Activated naive CD8-positive, alpha-beta T cell treated with anti-CD3 and anti-CD28 coated beads, Interleukin-2, amount 10 ng/mL, durations not matched to agents 7 days and 5 days (primary cell): Measurements from ENCODE around the gene DCAF4. TPM values are rescaled to one million over a fixed set of nuclear protein-coding genes. Genes with fewer than 3 reads are reported as not detected.

ENCODE experiments used
- ATAC-seq: fragments of 150-1000 bp; cut with Tn5 transposase; one replicate; pipeline ENCODE4 v1.10.0; 2021; ENCODE audit warnings: low read depth, moderate library complexity
- POLR2A ChIA-PET: fragments of 350-600 bp; sonication (Branson Sonifier 250); formaldehyde crosslinking; loops from one replicate; lab custom pipeline; 2021; ENCODE audit warnings: antibody characterized with exemption; lab: Charles Lee
- DNase-seq: peaks from one replicate; pipeline ENCODE4 v3.0.0; 2021
- H3K27ac Mint-ChIP-seq: one replicate; pipeline ENCODE4 v1.8.0; 2022; ENCODE audit warnings: mild to moderate bottlenecking, mixed read lengths
- H3K27me3 Mint-ChIP-seq: one replicate; pipeline ENCODE4 v1.8.0; 2022; ENCODE audit warnings: mild to moderate bottlenecking, moderate library complexity, mixed read lengths
- H3K36me3 Mint-ChIP-seq: one replicate; pipeline ENCODE4 v1.8.0; 2021; ENCODE audit warnings: mild to moderate bottlenecking, mixed read lengths
- H3K4me1 Mint-ChIP-seq: one replicate; pipeline ENCODE4 v1.8.0; 2021; ENCODE audit warnings: mixed read lengths
- H3K4me3 Mint-ChIP-seq: one replicate; pipeline ENCODE4 v1.8.0; 2022; ENCODE audit warnings: mild to moderate bottlenecking, moderate library complexity, mixed read lengths
- H3K9me3 Mint-ChIP-seq: one replicate; pipeline ENCODE4 v1.8.0; 2021; ENCODE audit warnings: mixed read lengths
- total RNA-seq, 2 experiments: library from RNA; stranded (reverse); gene quantifications; one replicate each; pipeline ENCODE4 v1.2.3, GENCODE V29; 2021

The DCAF4 gene
- total RNA-seq, 2 experiments from 2014 or later: 18.3 to 24.6 TPM

GRCh38 chr14:72903716-72904115, 22.5 kb upstream of the DCAF4 start:
- POLR2A ChIA-PET: interaction anchor here (2.5 kb wide), 1 partner anchor 387 kb away, joined by 15 read pairs; no protein-coding TSS in a partner anchor
- Mint-ChIP-seq H3K27ac (no peak overlapping the region), H3K9me3 (no peaks in the 10 kb centered on the region)

GRCh38 chr14:72904218-72904617, 22.0 kb upstream of the DCAF4 start:
- peaks cover 12% of the 10 kb centered on the region for H3K4me1 Mint-ChIP-seq
- H3K9me3 Mint-ChIP-seq: no peaks in the 10 kb centered on the region
- POLR2A ChIA-PET: interaction anchor here (2.5 kb wide), 1 partner anchor 387 kb away, joined by 15 read pairs; no protein-coding TSS in a partner anchor
- no peak for ATAC-seq
- H3K27ac Mint-ChIP-seq: no peak overlapping the region
- DNase-seq: no peak
- peaks cover 32% of the 10 kb centered on the region for H3K27me3 Mint-ChIP-seq
- no peaks in the 10 kb centered on the region for H3K36me3 Mint-ChIP-seq
- H3K4me3 Mint-ChIP-seq: no peak overlapping the region

More at GRCh38 chr14:72903716-72904115, 22.5 kb upstream of the DCAF4 start:
- ATAC-seq (no peak), DNase-seq (no peak)
- Mint-ChIP-seq H3K36me3 (no peaks in the 10 kb centered on the region), H3K4me3 (no peak overlapping the region), H3K27me3 (peaks cover 29% of the 10 kb centered on the region), H3K4me1 (peaks cover 12% of the 10 kb centered on the region)

- Mint-ChIP-seq H3K27me3 (peaks cover 33% of the 10 kb centered on the region), H3K4me3 (no peak overlapping the region), H3K36me3 (no peaks in the 10 kb centered on the region), H3K27ac (no peak overlapping the region), H3K9me3 (no peaks in the 10 kb centered on the region), H3K4me1 (peaks cover 14% of the 10 kb centered on the region)
- ATAC-seq (peak; percentile 66), DNase-seq (no peak)
- POLR2A ChIA-PET: interaction anchor here (2.5 kb wide), 1 partner anchor 388 kb away, joined by 15 read pairs; no protein-coding TSS in a partner anchor
Measured at GRCh38 chr14:72904840-72905561, 21.3 kb upstream of the DCAF4 start.

- DNase-seq: no peak
- Mint-ChIP-seq H3K9me3 (no peaks in the 10 kb centered on the region), H3K36me3 (no peaks in the 10 kb centered on the region), H3K27ac (no peak overlapping the region), H3K4me1 (peaks cover 14% of the 10 kb centered on the region), H3K4me3 (no peak overlapping the region), H3K27me3 (peaks cover 29% of the 10 kb centered on the region)
- ATAC-seq: no peak
- POLR2A ChIA-PET: interaction anchor here (0.6 kb wide), 1 partner anchor 22 kb away, joined by 5 read pairs; no protein-coding TSS in a partner anchor
Measured at GRCh38 chr14:72906316-72906715, 19.9 kb upstream of the DCAF4 start.

- ATAC-seq: no peak
- DNase-seq: no peak
- H3K36me3 Mint-ChIP-seq: no peaks in the 10 kb centered on the region
- H3K4me3 Mint-ChIP-seq: no peak overlapping the region
- no peak overlapping the region for H3K27ac Mint-ChIP-seq
- H3K9me3 Mint-ChIP-seq: no peaks in the 10 kb centered on the region
- H3K4me1 Mint-ChIP-seq: peaks cover 14% of the 10 kb centered on the region
- POLR2A ChIA-PET: interaction anchor here (0.6 kb wide), 1 partner anchor 552 kb away, joined by 4 read pairs; no protein-coding TSS in a partner anchor
- H3K27me3 Mint-ChIP-seq: peaks cover 27% of the 10 kb centered on the region
Measured at GRCh38 chr14:72906879-72907278, 19.4 kb upstream of the DCAF4 start.

- Mint-ChIP-seq H3K36me3 (no peaks in the 10 kb centered on the region), H3K27me3 (peaks cover 29% of the 10 kb centered on the region), H3K9me3 (no peaks in the 10 kb centered on the region), H3K4me1 (peaks cover 14% of the 10 kb centered on the region), H3K27ac (no peak overlapping the region), H3K4me3 (no peak overlapping the region)
- POLR2A ChIA-PET: no interaction called here
- DNase-seq (no peak), ATAC-seq (no peak)
Measured at GRCh38 chr14:72907886-72908285, 18.4 kb upstream of the DCAF4 start.

GRCh38 chr14:72909163-72909562, 17.1 kb upstream of the DCAF4 start:
- H3K27me3 Mint-ChIP-seq: peaks cover 29% of the 10 kb centered on the region
- no peak overlapping the region for H3K4me3 Mint-ChIP-seq
- H3K36me3 Mint-ChIP-seq: no peaks in the 10 kb centered on the region
- no peak for ATAC-seq
- peaks cover 17% of the 10 kb centered on the region for H3K4me1 Mint-ChIP-seq
- no peak overlapping the region for H3K27ac Mint-ChIP-seq
- no peaks in the 10 kb centered on the region for H3K9me3 Mint-ChIP-seq
- POLR2A ChIA-PET: no interaction called here
- DNase-seq: no peak

GRCh38 chr14:72913809-72914208, 12.5 kb upstream of the DCAF4 start:
- POLR2A ChIA-PET: no interaction called here

GRCh38 chr14:72916174-72916573, 10.1 kb upstream of the DCAF4 start:
- Mint-ChIP-seq H3K27ac (no peak overlapping the region), H3K4me1 (peaks cover 3% of the 10 kb centered on the region), H3K36me3 (no peaks in the 10 kb centered on the region), H3K4me3 (no peak overlapping the region), H3K9me3 (no peaks in the 10 kb centered on the region), H3K27me3 (peaks cover 41% of the 10 kb centered on the region)
- POLR2A ChIA-PET: no interaction called here
- ATAC-seq (no peak), DNase-seq (no peak)

More at GRCh38 chr14:72913809-72914208, 12.5 kb upstream of the DCAF4 start:
- H3K27me3 Mint-ChIP-seq: peaks cover 31% of the 10 kb centered on the region
- no peak overlapping the region for H3K4me3 Mint-ChIP-seq
- DNase-seq: no peak
- no peaks in the 10 kb centered on the region for H3K9me3 Mint-ChIP-seq
- peaks cover 6% of the 10 kb centered on the region for H3K4me1 Mint-ChIP-seq
- no peak for ATAC-seq
- H3K27ac Mint-ChIP-seq: no peak overlapping the region
- no peaks in the 10 kb centered on the region for H3K36me3 Mint-ChIP-seq

- peaks cover 52% of the 10 kb centered on the region for H3K27me3 Mint-ChIP-seq
- H3K36me3 Mint-ChIP-seq: no peaks in the 10 kb centered on the region
- no peak for ATAC-seq
- no peak overlapping the region for H3K4me3 Mint-ChIP-seq
- H3K27ac Mint-ChIP-seq: no peak overlapping the region
- POLR2A ChIA-PET: no interaction called here
- peaks cover 3% of the 10 kb centered on the region for H3K4me1 Mint-ChIP-seq
- no peak for DNase-seq
- H3K9me3 Mint-ChIP-seq: no peaks in the 10 kb centered on the region
Measured at GRCh38 chr14:72917094-72917802, 9.0 kb upstream of the DCAF4 start.

GRCh38 chr14:72920008-72920407, 6.3 kb upstream of the DCAF4 start:
- Mint-ChIP-seq H3K9me3 (no peaks in the 10 kb centered on the region), H3K4me1 (no peaks in the 10 kb centered on the region), H3K4me3 (no peak overlapping the region), H3K36me3 (no peaks in the 10 kb centered on the region), H3K27me3 (peaks cover 56% of the 10 kb centered on the region), H3K27ac (no peak overlapping the region)
- ATAC-seq (no peak), DNase-seq (no peak)
- POLR2A ChIA-PET: no interaction called here

- Mint-ChIP-seq H3K4me1 (peaks cover 3% of the 10 kb centered on the region), H3K27ac (no peak overlapping the region), H3K9me3 (no peaks in the 10 kb centered on the region), H3K27me3 (peaks cover 56% of the 10 kb centered on the region), H3K36me3 (no peaks in the 10 kb centered on the region), H3K4me3 (no peak overlapping the region)
- DNase-seq: no peak
- no peak for ATAC-seq
- POLR2A ChIA-PET: no interaction called here
Measured at GRCh38 chr14:72921396-72921795, 4.9 kb upstream of the DCAF4 start.

GRCh38 chr14:72924337-72924736, 1.9 kb upstream of the DCAF4 start:
- H3K4me1 Mint-ChIP-seq: peaks cover 6% of the 10 kb centered on the region
- H3K27ac Mint-ChIP-seq: no peak overlapping the region
- DNase-seq (no peak), ATAC-seq (no peak)
- no peaks in the 10 kb centered on the region for H3K36me3 Mint-ChIP-seq
- H3K4me3 Mint-ChIP-seq: no peak overlapping the region
- POLR2A ChIA-PET: interaction anchor here (0.6 kb wide), 1 partner anchor 580 kb away, joined by 3 read pairs; no protein-coding TSS in a partner anchor
- no peaks in the 10 kb centered on the region for H3K9me3 Mint-ChIP-seq
- peaks cover 39% of the 10 kb centered on the region for H3K27me3 Mint-ChIP-seq
